Neural cell (in vitro differentiated cells): ENCODE data around the gene PRKCE.

Experiments used
- CTCF ChIP-seq: fragments of 450-650 bp; IDR thresholded peaks from 2 replicates; pipeline ENCODE4 v1.5.1; 2014; ENCODE audit warnings: antibody characterized with exemption, mild to moderate bottlenecking, moderate library complexity; ENCODE audit not compliant: poor library complexity, severe bottlenecking
- EZH2 ChIP-seq: fragments of 200-600, 300-800 bp; shearing (Covaris generic), sonication (generic); IDR thresholded peaks from 2 replicates; pipeline ENCODE4 v1.6.1; 2014; ENCODE audit warnings: antibody characterized with exemption, low read length, borderline replicate concordance, mild to moderate bottlenecking; ENCODE audit not compliant: insufficient read depth, poor library complexity, severe bottlenecking
- RAD21 ChIP-seq: fragments of 450-650 bp; conservative IDR thresholded peaks from 2 replicates; pipeline ENCODE4 v1.6.1; 2014; ENCODE audit warnings: antibody characterized with exemption, mild to moderate bottlenecking, moderate library complexity

- TF ChIP-seq CTCF (no peak), EZH2 (no peak), RAD21 (no peak)
These were observed 172.3 kb downstream of the PRKCE start for GRCh38 chr2:45823723-45824206.
